HepG2 (cell line): ENCODE measurements around the gene PHF10. TPM values are rescaled to one million over a fixed set of nuclear protein-coding genes. Genes with fewer than 3 reads are reported as not detected.

Experiments used
- BCLAF1 ChIP-seq: fragments of 450-650 bp; IDR thresholded peaks from 2 replicates; pipeline ENCODE4 v1.6.1; 2017; ENCODE audit warnings: mild to moderate bottlenecking
- FOXP4 ChIP-seq: sonication (generic); formaldehyde crosslinking; IDR thresholded peaks from 2 replicates; pipeline ENCODE4 v1.4.0; 2020; ENCODE audit warnings: missing genetic modification reagents
- HNF4A ChIP-seq: sonication (generic); formaldehyde crosslinking; IDR thresholded peaks from 2 replicates; pipeline ENCODE4 v1.4.0; 2020; ENCODE audit warnings: missing genetic modification reagents
- KDM1A ChIP-seq: IDR thresholded peaks from 2 replicates; pipeline ENCODE4 v1.6.1; 2016; ENCODE audit warnings: missing compliant biosample characterization
- MTERF4 ChIP-seq: sonication (generic); formaldehyde crosslinking; IDR thresholded peaks from 2 replicates; pipeline ENCODE4 v1.8.0; 2023; ENCODE audit warnings: mild to moderate bottlenecking, missing genetic modification reagents
- NBN ChIP-seq: fragments of 450-650 bp; conservative IDR thresholded peaks from 2 replicates; pipeline ENCODE4 v1.6.1; 2017
- NCOA2 ChIP-seq: sonication (generic); formaldehyde crosslinking; IDR thresholded peaks from 2 replicates; pipeline ENCODE4 v1.8.0; 2022; ENCODE audit warnings: inconsistent platforms
- PLRG1 ChIP-seq: fragments of 450-650 bp; conservative IDR thresholded peaks from 2 replicates; pipeline ENCODE4 v1.6.1; 2016
- POLR2A ChIP-seq, 2 experiments: IDR thresholded peaks; 2 replicates each; pipeline ENCODE4 v1.6.1; 2011; ENCODE audit warnings: low read depth in 2 of 2, low read length in 2 of 2, mild to moderate bottlenecking in 1 of 2, moderate library complexity in 1 of 2; ENCODE audit not compliant: insufficient read depth in 1 of 2
- PRDM15 ChIP-seq: sonication (generic); formaldehyde crosslinking; IDR thresholded peaks from 2 replicates; pipeline ENCODE4 v1.4.0; 2020; ENCODE audit warnings: missing genetic modification reagents
- SCMH1 ChIP-seq: sonication (generic); formaldehyde crosslinking; IDR thresholded peaks from 2 replicates; pipeline ENCODE4 v1.9.0; 2021; ENCODE audit warnings: missing genetic modification reagents, mild to moderate bottlenecking, borderline replicate concordance
- SMAD9 ChIP-seq: sonication (generic); formaldehyde crosslinking; IDR thresholded peaks from 2 replicates; pipeline ENCODE4 v1.5.1; 2020; ENCODE audit warnings: mild to moderate bottlenecking, missing genetic modification reagents
- SRSF1 ChIP-seq: fragments of 200-400 bp; formaldehyde crosslinking; optimal IDR thresholded peaks from 2 replicates; pipeline ENCODE3; 2017; ENCODE audit warnings: mild to moderate bottlenecking, low read depth, low read length, moderate library complexity
- TOPORS ChIP-seq: sonication (generic); formaldehyde crosslinking; IDR thresholded peaks from 2 replicates; pipeline ENCODE4 v1.8.0; 2023; ENCODE audit warnings: mild to moderate bottlenecking, missing genetic modification reagents
- ZBTB42 ChIP-seq: sonication (generic); formaldehyde crosslinking; IDR thresholded peaks from 2 replicates; pipeline ENCODE4 v1.5.0; 2020; ENCODE audit warnings: mild to moderate bottlenecking, missing genetic modification reagents
- ZNF441 ChIP-seq: sonication (generic); formaldehyde crosslinking; IDR thresholded peaks from 2 replicates; pipeline ENCODE4 v1.7.0; 2021; ENCODE audit warnings: missing genetic modification reagents, borderline replicate concordance
- ZSCAN31 ChIP-seq: sonication (generic); formaldehyde crosslinking; IDR thresholded peaks from 2 replicates; pipeline ENCODE4 v1.5.0; 2020; ENCODE audit warnings: low read depth, mild to moderate bottlenecking, missing genetic modification reagents
- polyA plus RNA-seq, 8 experiments: library from polyadenylated mRNA; depleted of rRNA in 3 of 8; stranded (reverse) in 7 of 8; unstranded in 1 of 8; fragments of >200 nt; fragmentation: Illumina TruSeq in 4 of 8; extraction: Trizol in 4 of 8; gene quantifications; 2 replicates each; pipeline versions ENCODE4 v1.2.1 to v1.2.3, GENCODE V29; 2011 to 2016; ENCODE audit warnings: low read depth in 4 of 8, missing spikeins in 1 of 8, mixed read lengths in 1 of 8; ENCODE audit not compliant: insufficient read depth in 1 of 8
- total RNA-seq, 5 experiments: library from RNA; depleted of rRNA; stranded (reverse); fragments of >200 nt; fragmentation: Illumina TruSeq; extraction: Trizol; gene quantifications; 2 replicates each; pipeline ENCODE4 v1.2.3, GENCODE V29; 2016; ENCODE audit warnings: low read depth in 1 of 5

The PHF10 gene
- total and polyA plus RNA-seq, 2 of the 13 experiments (the other 11 are each of a cell fraction or from before 2014, with no cell fraction given): 42.1 to 84.1 TPM

GRCh38 chr6:169751242-169752073 lies 27.2 kb upstream of the PHF10 start, which contains the start of the genes DYNLT2 and ERMARD (continued):
- peak; percentile 90 to 99 for TF ChIP-seq POLR2A (IDR thresholded peaks at IDR 0.05; ENCODE audit: insufficient read depth in 1 of 2, low read depth in 2 of 2, low read length in 2 of 2)
- peak; percentile 83; the same call in 1 of the 2 replicates for TF ChIP-seq PRDM15 (CRISPR knock-in tag)
- no peak for TF ChIP-seq NBN
- no peak for TF ChIP-seq SMAD9
- TF ChIP-seq KDM1A: no peak; the same call in 1 of the 2 replicates
- TF ChIP-seq ZSCAN31 (CRISPR knock-in tag): peak; percentile 99
- peak; percentile 5 for TF ChIP-seq HNF4A (CRISPR knock-in tag)
- peak; percentile 74 for TF ChIP-seq FOXP4 (CRISPR knock-in tag)
- no peak for TF ChIP-seq SCMH1 (CRISPR knock-in tag)
- no peak for TF ChIP-seq PLRG1
- TF ChIP-seq ZBTB42 (CRISPR knock-in tag): peak; percentile 92
- TF ChIP-seq ZNF441 (CRISPR knock-in tag): peak; percentile 92
- TF ChIP-seq BCLAF1: no peak
- TF ChIP-seq TOPORS (CRISPR knock-in tag): peak; percentile 97
- peak; percentile 97; the same call in 1 of the 2 replicates for TF ChIP-seq MTERF4 (CRISPR knock-in tag)
- TF ChIP-seq NCOA2 (CRISPR knock-in tag): peak; percentile 66
- TF ChIP-seq SRSF1: peak; percentile 92
